Measurements from ENCODE around the gene SESTD1. TPM values are rescaled to one million over a fixed set of nuclear protein-coding genes. Genes with fewer than 3 reads are reported as not detected.

The SESTD1 gene
- 1 to 10 TPM; 7.7 to 9.9 TPM for total RNA-seq

GRCh38 chr2:179264368-179265081 is at the start of gene SESTD1:
TSS of gene SESTD1 (minus strand) at chr2:179264832. CDS start at chr2:179191841, 72,991 bp downstream.
- Mint-ChIP-seq H3K4me3 (peak within 1 kb of the TSS; percentile 76), H3K9me3 (no peaks in the 10 kb centered on the region), H3K36me3 (ENCODE audit: low read depth) (no peaks in the 10 kb centered on the region), H3K27ac (peak within 1 kb of the TSS; percentile 12), H3K27me3 (peaks cover 31% of the 10 kb centered on the region), H3K4me1 (no peaks in the 10 kb centered on the region)
- ATAC-seq (replicated peaks) = peak; percentile 68

- H3K4me1 Mint-ChIP-seq = no peaks in the 10 kb centered on the region
- H3K4me3 Mint-ChIP-seq = no peak overlapping the region
- peaks cover 8% of the 10 kb centered on the region for H3K27me3 Mint-ChIP-seq
- no peak for ATAC-seq (replicated peaks)
- peaks cover 4% of the 10 kb centered on the region for H3K9me3 Mint-ChIP-seq
- H3K36me3 Mint-ChIP-seq (ENCODE audit: low read depth) = no peaks in the 10 kb centered on the region
- no peak overlapping the region for H3K27ac Mint-ChIP-seq
Observed at GRCh38 chr2:179313057-179313456, 48.4 kb upstream of the SESTD1 start.

GRCh38 chr2:179311101-179311500 is 46.5 kb upstream of the SESTD1 start:
- no peaks in the 10 kb centered on the region for H3K36me3 Mint-ChIP-seq (ENCODE audit: low read depth)
- no peak for ATAC-seq (replicated peaks)
- H3K4me3 Mint-ChIP-seq = no peak overlapping the region
- no peaks in the 10 kb centered on the region for H3K4me1 Mint-ChIP-seq
- peaks cover 8% of the 10 kb centered on the region for H3K27me3 Mint-ChIP-seq
- peaks cover 4% of the 10 kb centered on the region for H3K9me3 Mint-ChIP-seq
- H3K27ac Mint-ChIP-seq = no peak overlapping the region

- Mint-ChIP-seq H3K27ac (no peak overlapping the region), H3K4me1 (no peaks in the 10 kb centered on the region), H3K9me3 (no peaks in the 10 kb centered on the region), H3K27me3 (peaks cover 3% of the 10 kb centered on the region), H3K4me3 (no peak overlapping the region), H3K36me3 (ENCODE audit: low read depth) (no peaks in the 10 kb centered on the region)
- ATAC-seq (replicated peaks) = no peak
Observed at GRCh38 chr2:179307616-179308371, 43.2 kb upstream of the SESTD1 start.

- no peak overlapping the region for H3K4me3 Mint-ChIP-seq
- no peaks in the 10 kb centered on the region for H3K4me1 Mint-ChIP-seq
- H3K36me3 Mint-ChIP-seq (ENCODE audit: low read depth) = no peaks in the 10 kb centered on the region
- H3K27me3 Mint-ChIP-seq = peaks cover 3% of the 10 kb centered on the region
- H3K27ac Mint-ChIP-seq = no peak overlapping the region
- no peak for ATAC-seq (replicated peaks)
- no peaks in the 10 kb centered on the region for H3K9me3 Mint-ChIP-seq
Observed at GRCh38 chr2:179305125-179305524, 40.5 kb upstream of the SESTD1 start.

- H3K36me3 Mint-ChIP-seq (ENCODE audit: low read depth) = no peaks in the 10 kb centered on the region
- H3K27me3 Mint-ChIP-seq = peaks cover 7% of the 10 kb centered on the region
- H3K9me3 Mint-ChIP-seq = no peaks in the 10 kb centered on the region
- ATAC-seq (replicated peaks) = no peak
- no peaks in the 10 kb centered on the region for H3K4me1 Mint-ChIP-seq
- H3K27ac Mint-ChIP-seq = no peak overlapping the region
- H3K4me3 Mint-ChIP-seq = no peak overlapping the region
Observed at GRCh38 chr2:179304424-179304823, 39.8 kb upstream of the SESTD1 start.

- Mint-ChIP-seq H3K9me3 (no peaks in the 10 kb centered on the region), H3K4me1 (no peaks in the 10 kb centered on the region), H3K27me3 (peaks cover 4% of the 10 kb centered on the region), H3K4me3 (no peak overlapping the region), H3K27ac (no peak overlapping the region), H3K36me3 (ENCODE audit: low read depth) (no peaks in the 10 kb centered on the region)
- ATAC-seq (replicated peaks) = no peak
Observed at GRCh38 chr2:179302764-179303571, 38.3 kb upstream of the SESTD1 start.

- Mint-ChIP-seq H3K36me3 (ENCODE audit: low read depth) (no peaks in the 10 kb centered on the region), H3K4me3 (no peak overlapping the region), H3K27ac (no peak overlapping the region), H3K9me3 (no peaks in the 10 kb centered on the region), H3K27me3 (peaks cover 4% of the 10 kb centered on the region), H3K4me1 (no peaks in the 10 kb centered on the region)
- ATAC-seq (replicated peaks) = no peak
Observed at GRCh38 chr2:179302149-179302548, 37.5 kb upstream of the SESTD1 start.

GRCh38 chr2:179298666-179299065 is 34.0 kb upstream of the SESTD1 start:
- Mint-ChIP-seq H3K27me3 (peaks cover 4% of the 10 kb centered on the region), H3K9me3 (no peaks in the 10 kb centered on the region), H3K4me1 (no peaks in the 10 kb centered on the region), H3K27ac (no peak overlapping the region), H3K4me3 (no peak overlapping the region), H3K36me3 (ENCODE audit: low read depth) (no peaks in the 10 kb centered on the region)
- no peak for ATAC-seq (replicated peaks)

- Mint-ChIP-seq H3K36me3 (ENCODE audit: low read depth) (no peaks in the 10 kb centered on the region), H3K9me3 (peaks cover 4% of the 10 kb centered on the region), H3K4me1 (no peaks in the 10 kb centered on the region), H3K27me3 (peaks cover 4% of the 10 kb centered on the region), H3K4me3 (no peak overlapping the region), H3K27ac (no peak overlapping the region)
- ATAC-seq (replicated peaks) = no peak
Observed at GRCh38 chr2:179297927-179298326, 33.3 kb upstream of the SESTD1 start.

- H3K9me3 Mint-ChIP-seq = peaks cover 4% of the 10 kb centered on the region
- no peak for ATAC-seq (replicated peaks)
- no peak overlapping the region for H3K27ac Mint-ChIP-seq
- no peak overlapping the region for H3K4me3 Mint-ChIP-seq
- H3K36me3 Mint-ChIP-seq (ENCODE audit: low read depth) = no peaks in the 10 kb centered on the region
- no peaks in the 10 kb centered on the region for H3K27me3 Mint-ChIP-seq
- H3K4me1 Mint-ChIP-seq = no peaks in the 10 kb centered on the region
Observed at GRCh38 chr2:179290329-179290728, 25.7 kb upstream of the SESTD1 start.

GRCh38 chr2:179285060-179285459 is 20.4 kb upstream of the SESTD1 start:
- ATAC-seq (replicated peaks) = no peak
- Mint-ChIP-seq H3K4me3 (no peak overlapping the region), H3K9me3 (no peaks in the 10 kb centered on the region), H3K4me1 (no peaks in the 10 kb centered on the region), H3K27ac (no peak overlapping the region), H3K36me3 (ENCODE audit: low read depth) (no peaks in the 10 kb centered on the region), H3K27me3 (no peaks in the 10 kb centered on the region)

- Mint-ChIP-seq H3K4me1 (no peaks in the 10 kb centered on the region), H3K9me3 (no peaks in the 10 kb centered on the region), H3K4me3 (no peak overlapping the region), H3K27me3 (peaks cover 10% of the 10 kb centered on the region), H3K36me3 (ENCODE audit: low read depth) (no peaks in the 10 kb centered on the region), H3K27ac (no peak overlapping the region)
- no peak for ATAC-seq (replicated peaks)
Observed at GRCh38 chr2:179277429-179278196, 13.0 kb upstream of the SESTD1 start.
